Spinal cord (tissue), 10 donors: Measurements from ENCODE around the gene PRPSAP2. TPM values are rescaled to one million over a fixed set of nuclear protein-coding genes. Genes with fewer than 3 reads are reported as not detected.

Source experiments
- DNase-seq, 6 donors: peaks; one replicate each; pipeline versions ENCODE4 v3.0.0 to v3.0.0-alpha.2; 2013 to 2015; ENCODE audit warnings: low spot score in 6 of 6, low read depth in 4 of 6
- H3K27ac ChIP-seq: one replicate; pipeline ENCODE4 v1.5.1; 2013; ENCODE audit warnings: low read depth, low read length, control low read depth
- H3K27me3 ChIP-seq: one replicate; pipeline ENCODE4 v1.6.1; 2013; ENCODE audit warnings: low read length; ENCODE audit not compliant: control insufficient read depth, insufficient read depth
- H3K36me3 ChIP-seq: one replicate; pipeline ENCODE4 v1.6.1; 2013; ENCODE audit warnings: low read length; ENCODE audit not compliant: control insufficient read depth, insufficient read depth
- H3K4me1 ChIP-seq: one replicate; pipeline ENCODE4 v1.6.1; 2013; ENCODE audit warnings: low read length; ENCODE audit not compliant: control insufficient read depth, insufficient read depth
- H3K4me3 ChIP-seq: one replicate; pipeline ENCODE4 v1.5.1; 2013; ENCODE audit warnings: low read depth, low read length, control low read depth
- H3K9me3 ChIP-seq: one replicate; pipeline ENCODE4 v1.6.1; 2013; ENCODE audit warnings: low read length; ENCODE audit not compliant: control insufficient read depth, insufficient read depth
- WGBS: methylation state at CpG from one replicate; pipeline ENCODE4 v1.1.5; 2013; ENCODE audit warnings: missing lambda C conversion rate; ENCODE audit not compliant: insufficient coverage; 5-methylcytosine and 5-hydroxymethylcytosine counted together
- polyA plus RNA-seq, 2 donors: library from polyadenylated mRNA; unstranded; fragments of 120-200 nt; gene quantifications; one replicate each; pipeline ENCODE4 v1.2.1, GENCODE V29; 2013; ENCODE audit not compliant: insufficient read length in 2 of 2
- total RNA-seq, 2 donors: library from RNA; depleted of rRNA in 1 of 2; stranded (reverse); fragments of 120-200 nt in 1 of 2; fragments of >200 nt in 1 of 2; gene quantifications; one replicate each; pipeline versions ENCODE4 v1.2.3 to v1.2.4, GENCODE V29; 2013 to 2014
- donor health status: healthy.

Gene PRPSAP2
- total and polyA plus RNA-seq, 4 donors = 62.2 to 96.1 (median 75.3) TPM

- H3K27me3 ChIP-seq = no peaks in the 10 kb centered on the region
- H3K27ac ChIP-seq = no peak overlapping the region
- peaks cover 36% of the 10 kb centered on the region for H3K36me3 ChIP-seq
- no peak for DNase-seq
- H3K4me3 ChIP-seq = no peak overlapping the region
- WGBS = 86% methylated on average over 5 of the region's 5 CpGs
- no peaks in the 10 kb centered on the region for H3K9me3 ChIP-seq
- H3K4me1 ChIP-seq = no peaks in the 10 kb centered on the region
These were observed 74.6 kb downstream of the PRPSAP2 start for GRCh38 chr17:18932360-18933055.

GRCh38 chr17:18933102-18934058, 75.4 kb downstream of the PRPSAP2 start:
- Histone ChIP-seq H3K27me3 (no peaks in the 10 kb centered on the region), H3K27ac (no peak overlapping the region), H3K9me3 (no peaks in the 10 kb centered on the region), H3K4me3 (no peak overlapping the region), H3K4me1 (no peaks in the 10 kb centered on the region), H3K36me3 (peaks cover 35% of the 10 kb centered on the region)
- DNase-seq = no peak
- 91% methylated on average over 8 of the region's 14 CpGs for WGBS

- WGBS = no CpG with 5 or more reads among the region's 8 CpGs
- no peak for DNase-seq
- Histone ChIP-seq H3K4me3 (no peak overlapping the region), H3K4me1 (no peaks in the 10 kb centered on the region), H3K27me3 (no peaks in the 10 kb centered on the region), H3K27ac (no peak overlapping the region), H3K36me3 (peaks cover 2% of the 10 kb centered on the region), H3K9me3 (no peaks in the 10 kb centered on the region)
These were observed 80.2 kb downstream of the PRPSAP2 start for GRCh38 chr17:18937981-18938691.

- no peaks in the 10 kb centered on the region for H3K9me3 ChIP-seq
- H3K36me3 ChIP-seq = no peaks in the 10 kb centered on the region
- no peak overlapping the region for H3K27ac ChIP-seq
- no peak for DNase-seq
- H3K27me3 ChIP-seq = no peaks in the 10 kb centered on the region
- H3K4me3 ChIP-seq = no peak overlapping the region
- H3K4me1 ChIP-seq = no peaks in the 10 kb centered on the region
- WGBS = no CpG with 5 or more reads among the region's 2 CpGs
These were observed 80.7 kb downstream of the PRPSAP2 start for GRCh38 chr17:18938692-18939023.

GRCh38 chr17:18944646-18945045, 86.7 kb downstream of the PRPSAP2 start:
- Histone ChIP-seq H3K27me3 (no peaks in the 10 kb centered on the region), H3K9me3 (no peaks in the 10 kb centered on the region), H3K4me1 (no peaks in the 10 kb centered on the region), H3K4me3 (no peak overlapping the region), H3K36me3 (no peaks in the 10 kb centered on the region), H3K27ac (no peak overlapping the region)
- no peak for DNase-seq
- 87% methylated on average over 5 of the region's 5 CpGs for WGBS

GRCh38 chr17:18946536-18946935, 88.6 kb downstream of the PRPSAP2 start:
- H3K4me3 ChIP-seq = no peak overlapping the region
- no peaks in the 10 kb centered on the region for H3K4me1 ChIP-seq
- 43% methylated on average over 1 of the region's 2 CpGs for WGBS
- no peak for DNase-seq
- H3K27ac ChIP-seq = no peak overlapping the region
- H3K9me3 ChIP-seq = no peaks in the 10 kb centered on the region
- no peaks in the 10 kb centered on the region for H3K27me3 ChIP-seq
- H3K36me3 ChIP-seq = no peaks in the 10 kb centered on the region

- Histone ChIP-seq H3K4me1 (no peaks in the 10 kb centered on the region), H3K4me3 (no peak overlapping the region), H3K27ac (no peak overlapping the region), H3K9me3 (no peaks in the 10 kb centered on the region), H3K27me3 (no peaks in the 10 kb centered on the region), H3K36me3 (no peaks in the 10 kb centered on the region)
- no CpG with 5 or more reads among the region's 6 CpGs for WGBS
- DNase-seq = no peak
These were observed 89.9 kb downstream of the PRPSAP2 start for GRCh38 chr17:18947866-18948265.

- WGBS = 83% methylated on average over 7 of the region's 8 CpGs
- H3K27ac ChIP-seq = no peak overlapping the region
- no peaks in the 10 kb centered on the region for H3K27me3 ChIP-seq
- no peaks in the 10 kb centered on the region for H3K4me1 ChIP-seq
- H3K4me3 ChIP-seq = no peak overlapping the region
- no peaks in the 10 kb centered on the region for H3K36me3 ChIP-seq
- no peak for DNase-seq
- H3K9me3 ChIP-seq = no peaks in the 10 kb centered on the region
These were observed 90.6 kb downstream of the PRPSAP2 start for GRCh38 chr17:18948476-18949006.

- Histone ChIP-seq H3K4me1 (no peaks in the 10 kb centered on the region), H3K36me3 (no peaks in the 10 kb centered on the region), H3K9me3 (no peaks in the 10 kb centered on the region), H3K27ac (no peak overlapping the region), H3K27me3 (no peaks in the 10 kb centered on the region), H3K4me3 (no peak overlapping the region)
- 77% methylated on average over 5 of the region's 6 CpGs for WGBS
- no peak for DNase-seq
These were observed 91.6 kb downstream of the PRPSAP2 start for GRCh38 chr17:18949566-18949965.
